ENCODE measurements around the gene MRC2.

The MRC2 gene

GRCh38 chr17:62637809-62638208 lies 10.3 kb downstream of the MRC2 start:
- no peak for DNase-seq (ENCODE audit: low spot score)

- no peak for DNase-seq (ENCODE audit: low spot score)
These were observed 13.7 kb downstream of the MRC2 start for GRCh38 chr17:62641153-62641552.

- no peak for DNase-seq (ENCODE audit: low spot score)
These were observed 14.5 kb downstream of the MRC2 start for GRCh38 chr17:62641951-62642350.

GRCh38 chr17:62643496-62643895 lies 16.0 kb downstream of the MRC2 start:
- no peak for DNase-seq (ENCODE audit: low spot score)

- DNase-seq (ENCODE audit: low spot score) = no peak
These were observed 17.2 kb downstream of the MRC2 start for GRCh38 chr17:62644487-62645173.

- DNase-seq (ENCODE audit: low spot score) = no peak
These were observed 20.9 kb downstream of the MRC2 start for GRCh38 chr17:62648251-62648955.

GRCh38 chr17:62648956-62649294 lies 21.5 kb downstream of the MRC2 start:
- DNase-seq (ENCODE audit: low spot score) = no peak

- no peak for DNase-seq (ENCODE audit: low spot score)
These were observed 22.1 kb downstream of the MRC2 start for GRCh38 chr17:62649570-62649969.

GRCh38 chr17:62650587-62650986 lies 23.1 kb downstream of the MRC2 start:
- DNase-seq (ENCODE audit: low spot score) = no peak

GRCh38 chr17:62652251-62653001 lies 25.0 kb downstream of the MRC2 start:
- DNase-seq (ENCODE audit: low spot score) = no peak

- DNase-seq (ENCODE audit: low spot score) = no peak
These were observed 25.7 kb downstream of the MRC2 start for GRCh38 chr17:62653002-62653825.

GRCh38 chr17:62653826-62654761 lies 26.6 kb downstream of the MRC2 start:
- DNase-seq (ENCODE audit: low spot score) = no peak

GRCh38 chr17:62655656-62656055 lies 28.2 kb downstream of the MRC2 start:
- DNase-seq (ENCODE audit: low spot score) = no peak

- no peak for DNase-seq (ENCODE audit: low spot score)
These were observed 29.0 kb downstream of the MRC2 start for GRCh38 chr17:62656446-62656845.

- no peak for DNase-seq (ENCODE audit: low spot score)
These were observed 29.7 kb downstream of the MRC2 start for GRCh38 chr17:62657145-62657665.

GRCh38 chr17:62657690-62658089 lies 30.2 kb downstream of the MRC2 start:
- DNase-seq (ENCODE audit: low spot score) = no peak

- DNase-seq (ENCODE audit: low spot score) = no peak
These were observed 30.9 kb downstream of the MRC2 start for GRCh38 chr17:62658136-62658920.

- no peak for DNase-seq (ENCODE audit: low spot score)
These were observed 33.2 kb downstream of the MRC2 start for GRCh38 chr17:62660629-62661118.

GRCh38 chr17:62661337-62661736 lies 33.9 kb downstream of the MRC2 start:
- no peak for DNase-seq (ENCODE audit: low spot score)

GRCh38 chr17:62662855-62663254 lies 35.4 kb downstream of the MRC2 start:
- no peak for DNase-seq (ENCODE audit: low spot score)

Data from COLO829 (cell line).